Tibial nerve (tissue), 4 donors: ENCODE measurements around the gene DNAJC15.

Experiments used
- EP300 ChIP-seq, 2 donors: sonication (generic); formaldehyde crosslinking; IDR thresholded peaks; one replicate each; pipeline ENCODE4 v1.6.1; 2017; ENCODE audit warnings: antibody characterized with exemption in 2 of 2, mild to moderate bottlenecking in 1 of 2
- POLR2A ChIP-seq, 2 donors: fragments of 450-650 bp; IDR thresholded peaks; one replicate each; pipeline ENCODE4 v1.6.1; 2017; ENCODE audit warnings: antibody characterized with exemption in 2 of 2, mild to moderate bottlenecking in 2 of 2, moderate library complexity in 2 of 2
- TF ChIP-seq, protein P1 (sequence below), 5 experiments: fragments of 200-600 bp in 3 of 5; fragments of 450-650 bp in 2 of 5; sonication (generic) in 3 of 5; IDR thresholded peaks; one replicate each; pipeline ENCODE4 v1.5.1; 2016 to 2019; ENCODE audit warnings: antibody characterized with exemption in 5 of 5, mild to moderate bottlenecking in 3 of 5, moderate library complexity in 2 of 5

- TF ChIP-seq, protein P1, sequence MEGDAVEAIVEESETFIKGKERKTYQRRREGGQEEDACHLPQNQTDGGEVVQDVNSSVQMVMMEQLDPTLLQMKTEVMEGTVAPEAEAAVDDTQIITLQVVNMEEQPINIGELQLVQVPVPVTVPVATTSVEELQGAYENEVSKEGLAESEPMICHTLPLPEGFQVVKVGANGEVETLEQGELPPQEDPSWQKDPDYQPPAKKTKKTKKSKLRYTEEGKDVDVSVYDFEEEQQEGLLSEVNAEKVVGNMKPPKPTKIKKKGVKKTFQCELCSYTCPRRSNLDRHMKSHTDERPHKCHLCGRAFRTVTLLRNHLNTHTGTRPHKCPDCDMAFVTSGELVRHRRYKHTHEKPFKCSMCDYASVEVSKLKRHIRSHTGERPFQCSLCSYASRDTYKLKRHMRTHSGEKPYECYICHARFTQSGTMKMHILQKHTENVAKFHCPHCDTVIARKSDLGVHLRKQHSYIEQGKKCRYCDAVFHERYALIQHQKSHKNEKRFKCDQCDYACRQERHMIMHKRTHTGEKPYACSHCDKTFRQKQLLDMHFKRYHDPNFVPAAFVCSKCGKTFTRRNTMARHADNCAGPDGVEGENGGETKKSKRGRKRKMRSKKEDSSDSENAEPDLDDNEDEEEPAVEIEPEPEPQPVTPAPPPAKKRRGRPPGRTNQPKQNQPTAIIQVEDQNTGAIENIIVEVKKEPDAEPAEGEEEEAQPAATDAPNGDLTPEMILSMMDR (IDR thresholded peaks at IDR 0.05): no peak
- no peak for TF ChIP-seq EP300 (IDR thresholded peaks at IDR 0.05)
- TF ChIP-seq POLR2A (IDR thresholded peaks at IDR 0.05): no peak
These were observed 17.7 kb upstream of the DNAJC15 start for GRCh38 chr13:43005460-43006236.
